ENCODE results near the gene ZC3HAV1L.
"Not testable (repeated sequence)": the region's sequence is repeated elsewhere in the genome, so short reads cannot be mapped to it uniquely, and the experiment has no call there.

ZC3HAV1L gene

DNA sequence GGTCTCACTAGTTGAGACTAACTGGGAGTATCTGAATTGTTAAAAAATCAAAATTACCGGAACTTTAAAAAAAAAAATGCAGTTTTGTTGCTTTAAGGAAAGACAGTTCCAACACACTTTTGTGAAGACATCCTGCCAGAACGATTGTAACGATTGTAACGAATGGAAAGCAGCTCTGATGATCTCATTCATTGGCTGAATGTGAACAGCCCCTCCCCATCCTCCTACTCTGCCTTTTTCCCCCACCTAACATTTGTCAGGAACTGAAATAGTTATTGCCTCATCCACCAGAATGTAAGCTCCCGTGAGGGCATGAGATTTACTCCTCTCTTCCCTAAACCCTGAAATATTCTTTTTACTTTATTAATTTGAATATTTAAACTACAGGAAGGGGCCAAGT is 23.1 kb upstream of the ZC3HAV1L start:
- Histone ChIP-seq H3K9me3 (ENCODE audit: low read length) (no peaks in the 10 kb centered on the region), H3K4me1 (ENCODE audit: insufficient read depth, low read length, severe bottlenecking) (no peaks in the 10 kb centered on the region), H4K20me1 (ENCODE audit: insufficient read depth, low read length) (no peaks in the 10 kb centered on the region), H2AFZ (ENCODE audit: low read length) (no peak overlapping the region), H3K79me2 (ENCODE audit: insufficient read depth, low read length) (no peaks in the 10 kb centered on the region), H3K9me2 (ENCODE audit: low read depth, low read length) (no peaks in the 10 kb centered on the region), H3K4me2 (ENCODE audit: low read length) (no peak overlapping the region), H3K9ac (ENCODE audit: low read length) (no peak overlapping the region), H3K36me3 (ENCODE audit: insufficient read depth, low read length) (peaks cover 15% of the 10 kb centered on the region; the same call in 1 of the 2 replicates), H3K27ac (ENCODE audit: low read depth, low read length, poor library complexity, severe bottlenecking) (no peak overlapping the region), H3K27me3 (ENCODE audit: insufficient read depth, low read length) (no peaks in the 10 kb centered on the region), H3K4me3 (ENCODE audit: low read depth, low read length, poor library complexity, severe bottlenecking) (no peak overlapping the region), H3F3A (ENCODE audit: insufficient read depth, low read length) (no peaks in the 10 kb centered on the region)
- TF ChIP-seq EZH2 (IDR thresholded peaks at IDR 0.05; ENCODE audit: borderline replicate concordance, low read length) = no peak
- TF ChIP-seq, protein P1, sequence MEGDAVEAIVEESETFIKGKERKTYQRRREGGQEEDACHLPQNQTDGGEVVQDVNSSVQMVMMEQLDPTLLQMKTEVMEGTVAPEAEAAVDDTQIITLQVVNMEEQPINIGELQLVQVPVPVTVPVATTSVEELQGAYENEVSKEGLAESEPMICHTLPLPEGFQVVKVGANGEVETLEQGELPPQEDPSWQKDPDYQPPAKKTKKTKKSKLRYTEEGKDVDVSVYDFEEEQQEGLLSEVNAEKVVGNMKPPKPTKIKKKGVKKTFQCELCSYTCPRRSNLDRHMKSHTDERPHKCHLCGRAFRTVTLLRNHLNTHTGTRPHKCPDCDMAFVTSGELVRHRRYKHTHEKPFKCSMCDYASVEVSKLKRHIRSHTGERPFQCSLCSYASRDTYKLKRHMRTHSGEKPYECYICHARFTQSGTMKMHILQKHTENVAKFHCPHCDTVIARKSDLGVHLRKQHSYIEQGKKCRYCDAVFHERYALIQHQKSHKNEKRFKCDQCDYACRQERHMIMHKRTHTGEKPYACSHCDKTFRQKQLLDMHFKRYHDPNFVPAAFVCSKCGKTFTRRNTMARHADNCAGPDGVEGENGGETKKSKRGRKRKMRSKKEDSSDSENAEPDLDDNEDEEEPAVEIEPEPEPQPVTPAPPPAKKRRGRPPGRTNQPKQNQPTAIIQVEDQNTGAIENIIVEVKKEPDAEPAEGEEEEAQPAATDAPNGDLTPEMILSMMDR (IDR thresholded peaks at IDR 0.05; ENCODE audit: low read length) = no peak

- Histone ChIP-seq H3K27ac (ENCODE audit: low read depth, low read length, poor library complexity, severe bottlenecking) (no peak overlapping the region), H3K36me3 (ENCODE audit: insufficient read depth, low read length) (peaks cover 7% of the 10 kb centered on the region; the same call in 1 of the 2 replicates)
Measured at GRCh38 chr7:139055674-139056073, 19.8 kb upstream of the ZC3HAV1L start.

DNA sequence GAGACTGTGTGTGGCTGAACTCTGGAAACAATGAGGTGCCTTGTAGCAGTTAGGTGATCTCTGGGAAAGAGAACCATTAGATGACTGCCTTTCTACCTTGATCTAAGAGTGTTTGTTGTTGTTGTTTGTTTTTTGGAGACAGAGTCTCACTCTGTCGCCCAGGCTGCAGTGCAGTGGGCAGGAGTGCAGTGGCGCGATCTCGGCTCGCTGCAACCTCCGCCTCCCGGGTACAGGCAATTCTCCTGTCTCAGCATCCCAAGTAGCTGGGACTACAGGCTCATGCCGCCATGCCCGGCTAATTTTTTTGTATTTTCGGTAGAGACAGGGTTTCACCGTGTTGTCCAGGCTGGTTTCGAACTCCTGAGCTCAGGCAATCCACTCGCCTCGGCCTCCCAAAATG is 18.8 kb upstream of the ZC3HAV1L start:
- not testable (repeated sequence) for H3K36me3 ChIP-seq (ENCODE audit: insufficient read depth, low read length); H3K4me3 ChIP-seq (ENCODE audit: low read depth, low read length, poor library complexity, severe bottlenecking); H3K4me2 ChIP-seq (ENCODE audit: low read length); H2AFZ ChIP-seq (ENCODE audit: low read length); H3F3A ChIP-seq (ENCODE audit: insufficient read depth, low read length); H3K27ac ChIP-seq (ENCODE audit: low read depth, low read length, poor library complexity, severe bottlenecking); H3K4me1 ChIP-seq (ENCODE audit: insufficient read depth, low read length, severe bottlenecking); H3K9ac ChIP-seq (ENCODE audit: low read length); H3K79me2 ChIP-seq (ENCODE audit: insufficient read depth, low read length); H3K9me3 ChIP-seq (ENCODE audit: low read length); H3K27me3 ChIP-seq (ENCODE audit: insufficient read depth, low read length); H4K20me1 ChIP-seq (ENCODE audit: insufficient read depth, low read length); H3K9me2 ChIP-seq (ENCODE audit: low read depth, low read length)

More at GRCh38 chr7:139055674-139056073, 19.8 kb upstream of the ZC3HAV1L start:
- no peaks in the 10 kb centered on the region for H3F3A ChIP-seq (ENCODE audit: insufficient read depth, low read length)
- no peaks in the 10 kb centered on the region for H3K27me3 ChIP-seq (ENCODE audit: insufficient read depth, low read length)
- no peaks in the 10 kb centered on the region for H3K4me1 ChIP-seq (ENCODE audit: insufficient read depth, low read length, severe bottlenecking)
- no peak overlapping the region for H2AFZ ChIP-seq (ENCODE audit: low read length)
- H4K20me1 ChIP-seq (ENCODE audit: insufficient read depth, low read length) = no peaks in the 10 kb centered on the region
- no peak overlapping the region for H3K4me2 ChIP-seq (ENCODE audit: low read length)
- no peaks in the 10 kb centered on the region for H3K9me3 ChIP-seq (ENCODE audit: low read length)
- TF ChIP-seq, protein P1 (IDR thresholded peaks at IDR 0.05; ENCODE audit: low read length) = no peak
- H3K4me3 ChIP-seq (ENCODE audit: low read depth, low read length, poor library complexity, severe bottlenecking) = no peak overlapping the region
- no peaks in the 10 kb centered on the region for H3K79me2 ChIP-seq (ENCODE audit: insufficient read depth, low read length)
- H3K9me2 ChIP-seq (ENCODE audit: low read depth, low read length) = no peaks in the 10 kb centered on the region
- no peak overlapping the region for H3K9ac ChIP-seq (ENCODE audit: low read length)

- Histone ChIP-seq H3K4me1 (ENCODE audit: insufficient read depth, low read length, severe bottlenecking) (no peaks in the 10 kb centered on the region), H3K9me2 (ENCODE audit: low read depth, low read length) (no peaks in the 10 kb centered on the region), H3K4me3 (ENCODE audit: low read depth, low read length, poor library complexity, severe bottlenecking) (no peak overlapping the region), H3K27ac (ENCODE audit: low read depth, low read length, poor library complexity, severe bottlenecking) (no peak overlapping the region), H3K4me2 (ENCODE audit: low read length) (no peak overlapping the region), H3K9ac (ENCODE audit: low read length) (no peak overlapping the region), H2AFZ (ENCODE audit: low read length) (no peak overlapping the region), H4K20me1 (ENCODE audit: insufficient read depth, low read length) (no peaks in the 10 kb centered on the region), H3K79me2 (ENCODE audit: insufficient read depth, low read length) (no peaks in the 10 kb centered on the region), H3K36me3 (ENCODE audit: insufficient read depth, low read length) (peaks cover 15% of the 10 kb centered on the region), H3F3A (ENCODE audit: insufficient read depth, low read length) (no peaks in the 10 kb centered on the region), H3K27me3 (ENCODE audit: insufficient read depth, low read length) (no peaks in the 10 kb centered on the region), H3K9me3 (ENCODE audit: low read length) (no peaks in the 10 kb centered on the region)
- TF ChIP-seq, protein P1 (IDR thresholded peaks at IDR 0.05; ENCODE audit: low read length) = no peak
- TF ChIP-seq EZH2 (IDR thresholded peaks at IDR 0.05; ENCODE audit: borderline replicate concordance, low read length) = no peak
Measured at GRCh38 chr7:139054101-139054500, 18.3 kb upstream of the ZC3HAV1L start.

Measured in OCI-LY1 (cell line).